GM23338 (cell line): ENCODE measurements around the gene HKDC1.

Experiments used
- CREB1 ChIP-seq: fragments of 250-450 bp; sonication (Bioruptor Pico); IDR thresholded peaks from 2 replicates; pipeline ENCODE4 v1.5.0; 2020; ENCODE audit warnings: low read depth, mild to moderate bottlenecking, moderate library complexity
- EZH2 ChIP-seq: fragments of 200-600 bp; sonication (generic); IDR thresholded peaks from one replicate; pipeline ENCODE4 v1.8.0; 2017; ENCODE audit warnings: antibody characterized with exemption, mild to moderate bottlenecking, low read depth; ENCODE audit not compliant: unreplicated experiment
- JUNB ChIP-seq: IDR thresholded peaks from one replicate; pipeline ENCODE4 v1.6.1; 2016; ENCODE audit warnings: antibody characterized with exemption; ENCODE audit not compliant: unreplicated experiment
- POLR2AphosphoS5 ChIP-seq: IDR thresholded peaks from 2 replicates; pipeline ENCODE4 v1.6.1; 2016; ENCODE audit warnings: antibody characterized with exemption, low read depth
- ZNF114 ChIP-seq: fragments of 250-450 bp; sonication (Bioruptor Pico); IDR thresholded peaks from 2 replicates; pipeline ENCODE4 v1.5.0; 2020; ENCODE audit warnings: mild to moderate bottlenecking, moderate library complexity
- ZNF331 ChIP-seq: fragments of 250-450 bp; sonication (Bioruptor Pico); IDR thresholded peaks from 2 replicates; pipeline ENCODE4 v1.5.0; 2020; ENCODE audit warnings: low read depth, mild to moderate bottlenecking, moderate library complexity
- TF ChIP-seq, protein P1 (sequence below), 2 experiments: fragments of 200-600 bp in 1 of 2; sonication (generic) in 1 of 2; conservative IDR thresholded peaks; 2 replicates each; pipeline versions ENCODE4 v1.5.1 to v1.6.1; 2016 to 2017; ENCODE audit warnings: antibody characterized with exemption in 2 of 2, low read depth in 2 of 2, mild to moderate bottlenecking in 2 of 2, moderate library complexity in 1 of 2

DNA sequence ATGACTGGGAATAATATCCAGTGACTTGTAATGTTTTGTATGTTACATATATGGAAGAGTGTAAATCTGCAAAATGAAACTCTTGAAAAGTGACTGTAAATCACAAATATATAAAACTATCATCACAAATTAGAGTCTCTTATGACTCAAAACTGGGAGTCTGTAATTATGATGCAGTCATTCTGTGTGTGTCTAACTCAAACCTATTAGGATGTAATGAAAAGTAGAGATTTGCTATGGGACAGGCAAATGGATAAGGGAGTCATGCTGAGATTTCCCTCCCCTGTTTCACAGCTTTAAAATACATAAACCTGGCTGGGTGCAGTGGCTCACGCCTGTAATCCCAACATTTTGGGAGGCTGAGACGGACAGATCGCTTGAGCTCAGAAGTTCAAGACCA is 8.6 kb upstream of the HKDC1 start:
- no peak for TF ChIP-seq EZH2
- TF ChIP-seq, protein P1, sequence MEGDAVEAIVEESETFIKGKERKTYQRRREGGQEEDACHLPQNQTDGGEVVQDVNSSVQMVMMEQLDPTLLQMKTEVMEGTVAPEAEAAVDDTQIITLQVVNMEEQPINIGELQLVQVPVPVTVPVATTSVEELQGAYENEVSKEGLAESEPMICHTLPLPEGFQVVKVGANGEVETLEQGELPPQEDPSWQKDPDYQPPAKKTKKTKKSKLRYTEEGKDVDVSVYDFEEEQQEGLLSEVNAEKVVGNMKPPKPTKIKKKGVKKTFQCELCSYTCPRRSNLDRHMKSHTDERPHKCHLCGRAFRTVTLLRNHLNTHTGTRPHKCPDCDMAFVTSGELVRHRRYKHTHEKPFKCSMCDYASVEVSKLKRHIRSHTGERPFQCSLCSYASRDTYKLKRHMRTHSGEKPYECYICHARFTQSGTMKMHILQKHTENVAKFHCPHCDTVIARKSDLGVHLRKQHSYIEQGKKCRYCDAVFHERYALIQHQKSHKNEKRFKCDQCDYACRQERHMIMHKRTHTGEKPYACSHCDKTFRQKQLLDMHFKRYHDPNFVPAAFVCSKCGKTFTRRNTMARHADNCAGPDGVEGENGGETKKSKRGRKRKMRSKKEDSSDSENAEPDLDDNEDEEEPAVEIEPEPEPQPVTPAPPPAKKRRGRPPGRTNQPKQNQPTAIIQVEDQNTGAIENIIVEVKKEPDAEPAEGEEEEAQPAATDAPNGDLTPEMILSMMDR (conservative IDR thresholded peaks at IDR 0.05; ENCODE audit: low read depth in 2 of 2): no peak
- no peak for TF ChIP-seq JUNB
- TF ChIP-seq POLR2AphosphoS5: no peak
- TF ChIP-seq ZNF331 (CRISPR knock-in tag): no peak
- TF ChIP-seq CREB1 (CRISPR knock-in tag): no peak
- no peak for TF ChIP-seq ZNF114
